Ureter (tissue), 1 donor: ENCODE results near the gene BMAL1. TPM values are rescaled to one million over a fixed set of nuclear protein-coding genes. Genes with fewer than 3 reads are reported as not detected.
"Not testable (repeated sequence)": the region's sequence is repeated elsewhere in the genome, so short reads cannot be mapped to it uniquely, and the experiment has no call there.

ENCODE experiments used
- DNase-seq: peaks from one replicate; pipeline ENCODE4 v3.0.0-alpha.2; 2020; ENCODE audit warnings: low spot score
- total RNA-seq: library from RNA; stranded (reverse); gene quantifications from one replicate; pipeline ENCODE4 v1.2.4, GENCODE V29; 2023
- donor health status: DM: yes; HTN: yes; CAD: no.

The BMAL1 gene
- total RNA-seq, 1 donor from 2014 or later, result 28.4 TPM

GRCh38 chr11:13378316-13378715, 100.7 kb downstream of the BMAL1 start:
- DNase-seq, result no peak

GRCh38 chr11:13380731-13381130, 103.1 kb downstream of the BMAL1 start:
- DNase-seq, result no peak

- no peak for DNase-seq
Observed at GRCh38 chr11:13382751-13383150, 105.2 kb downstream of the BMAL1 start.

- DNase-seq, result no peak
Observed at GRCh38 chr11:13384908-13385640, 107.5 kb downstream of the BMAL1 start.

GRCh38 chr11:13386567-13386966, 109.0 kb downstream of the BMAL1 start:
- DNase-seq, result no peak

GRCh38 chr11:13388741-13389140, 111.2 kb downstream of the BMAL1 start:
- DNase-seq, result no peak

- DNase-seq, result no peak
Observed at GRCh38 chr11:13391217-13391616, 113.6 kb downstream of the BMAL1 start.

- DNase-seq, result not testable (repeated sequence)
Observed at GRCh38 chr11:13398335-13398734, 120.7 kb downstream of the BMAL1 start.

GRCh38 chr11:13405220-13405619, 127.6 kb downstream of the BMAL1 start:
- no peak for DNase-seq

- DNase-seq, result no peak
Observed at GRCh38 chr11:13415201-13415600, 137.6 kb downstream of the BMAL1 start.

GRCh38 chr11:13421561-13421960, 144.0 kb downstream of the BMAL1 start:
- no peak for DNase-seq

GRCh38 chr11:13423372-13423771, 145.8 kb downstream of the BMAL1 start:
- no peak for DNase-seq

GRCh38 chr11:13427440-13427839, 149.8 kb downstream of the BMAL1 start:
- DNase-seq, result no peak

- no peak for DNase-seq
Observed at GRCh38 chr11:13429288-13429687, 151.7 kb downstream of the BMAL1 start.

- no peak for DNase-seq
Observed at GRCh38 chr11:13429836-13430235, 152.2 kb downstream of the BMAL1 start.

- DNase-seq, result no peak
Observed at GRCh38 chr11:13433437-13433836, 155.8 kb downstream of the BMAL1 start.

GRCh38 chr11:13434247-13435205, 156.9 kb downstream of the BMAL1 start:
- no peak for DNase-seq

GRCh38 chr11:13436836-13437235, 159.2 kb downstream of the BMAL1 start:
- DNase-seq, result not testable (repeated sequence)

Other genes with a start within 250 kb of the BMAL1 start
- 42.3 TPM for gene BTBD10, start 185.4 kb downstream of the BMAL1 start, total RNA-seq
- not detected for gene PTH, start 218.2 kb downstream of the BMAL1 start, total RNA-seq